ENCODE data around the gene LYPD4. TPM values are rescaled to one million over a fixed set of nuclear protein-coding genes. Genes with fewer than 3 reads are reported as not detected.

LYPD4 gene
- total RNA-seq, 4 donors from 2014 or later = not detected

DNA sequence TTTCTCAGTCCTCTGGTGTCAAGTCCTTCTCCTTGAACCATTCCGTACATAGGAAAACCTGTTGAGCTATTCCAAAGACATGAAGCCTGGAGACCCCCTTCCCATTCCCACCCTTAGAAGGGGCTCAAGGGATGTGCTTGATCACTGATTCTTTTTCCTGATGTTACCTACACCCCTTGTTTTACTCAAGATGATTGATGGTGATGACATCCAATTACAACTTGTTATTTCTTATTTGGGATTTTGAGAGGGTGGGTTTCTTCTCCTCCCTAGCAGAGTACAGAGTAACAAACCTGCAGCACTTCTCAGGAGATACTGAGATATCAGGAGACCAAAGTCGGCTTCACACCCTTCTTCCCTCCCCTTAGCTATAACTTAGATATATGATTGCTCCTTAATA, 8.9 kb upstream of the LYPD4 start:
- no peak for ATAC-seq
- H3K4me1 ChIP-seq = no peaks in the 10 kb centered on the region
- peaks cover 42% of the 10 kb centered on the region for H3K27me3 ChIP-seq
- H3K4me3 ChIP-seq = no peak overlapping the region
- 50 to 100% methylated on average over 1 to 2 of the region's 2 CpGs for WGBS, 2 donors (ENCODE audit: low coverage in 1 of 2)
- no peaks in the 10 kb centered on the region for H3K36me3 ChIP-seq
- H3K27ac ChIP-seq = no peak overlapping the region
- TF ChIP-seq, protein P1, sequence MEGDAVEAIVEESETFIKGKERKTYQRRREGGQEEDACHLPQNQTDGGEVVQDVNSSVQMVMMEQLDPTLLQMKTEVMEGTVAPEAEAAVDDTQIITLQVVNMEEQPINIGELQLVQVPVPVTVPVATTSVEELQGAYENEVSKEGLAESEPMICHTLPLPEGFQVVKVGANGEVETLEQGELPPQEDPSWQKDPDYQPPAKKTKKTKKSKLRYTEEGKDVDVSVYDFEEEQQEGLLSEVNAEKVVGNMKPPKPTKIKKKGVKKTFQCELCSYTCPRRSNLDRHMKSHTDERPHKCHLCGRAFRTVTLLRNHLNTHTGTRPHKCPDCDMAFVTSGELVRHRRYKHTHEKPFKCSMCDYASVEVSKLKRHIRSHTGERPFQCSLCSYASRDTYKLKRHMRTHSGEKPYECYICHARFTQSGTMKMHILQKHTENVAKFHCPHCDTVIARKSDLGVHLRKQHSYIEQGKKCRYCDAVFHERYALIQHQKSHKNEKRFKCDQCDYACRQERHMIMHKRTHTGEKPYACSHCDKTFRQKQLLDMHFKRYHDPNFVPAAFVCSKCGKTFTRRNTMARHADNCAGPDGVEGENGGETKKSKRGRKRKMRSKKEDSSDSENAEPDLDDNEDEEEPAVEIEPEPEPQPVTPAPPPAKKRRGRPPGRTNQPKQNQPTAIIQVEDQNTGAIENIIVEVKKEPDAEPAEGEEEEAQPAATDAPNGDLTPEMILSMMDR (IDR thresholded peaks at IDR 0.05) = no peak
- TF ChIP-seq POLR2A (IDR thresholded peaks at IDR 0.05) = no peak
- TF ChIP-seq EP300 (IDR thresholded peaks at IDR 0.05) = no peak
- TF ChIP-seq POLR2AphosphoS5 (IDR thresholded peaks at IDR 0.05) = no peak
- no peaks in the 10 kb centered on the region for H3K9me3 ChIP-seq

DNA sequence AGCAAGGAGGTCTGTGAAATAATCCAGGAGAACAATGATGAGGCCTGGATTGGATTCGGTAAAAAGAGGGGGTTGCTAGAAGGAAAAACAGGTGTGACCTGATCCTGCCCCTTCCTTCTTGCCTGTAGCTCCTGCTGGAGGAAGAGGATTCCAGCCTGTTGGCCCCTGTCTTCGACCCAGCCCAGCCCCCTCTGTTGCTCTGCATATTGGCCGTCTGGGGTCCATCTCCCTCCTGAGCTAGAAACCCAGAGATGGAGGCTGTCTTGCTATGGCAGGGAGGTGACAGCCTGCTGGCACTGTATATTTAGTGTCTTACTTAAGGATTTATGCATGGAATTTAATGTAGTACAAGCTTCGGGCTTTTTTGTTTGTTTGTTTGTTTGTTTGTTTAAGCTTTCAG, 7.0 kb upstream of the LYPD4 start:
- Histone ChIP-seq H3K9me3 (no peaks in the 10 kb centered on the region), H3K4me3 (no peak overlapping the region), H3K36me3 (no peaks in the 10 kb centered on the region), H3K27me3 (peaks cover 50% of the 10 kb centered on the region), H3K4me1 (no peaks in the 10 kb centered on the region), H3K27ac (no peak overlapping the region)
- ATAC-seq = no peak
- TF ChIP-seq, protein P1 (IDR thresholded peaks at IDR 0.05) = no peak
- no peak for TF ChIP-seq EP300 (IDR thresholded peaks at IDR 0.05)
- no peak for TF ChIP-seq POLR2A (IDR thresholded peaks at IDR 0.05)
- no peak for TF ChIP-seq POLR2AphosphoS5 (IDR thresholded peaks at IDR 0.05)
- WGBS, 2 donors (ENCODE audit: low coverage in 1 of 2) = 6 to 11% methylated on average over 4 of the region's 4 CpGs

DNA sequence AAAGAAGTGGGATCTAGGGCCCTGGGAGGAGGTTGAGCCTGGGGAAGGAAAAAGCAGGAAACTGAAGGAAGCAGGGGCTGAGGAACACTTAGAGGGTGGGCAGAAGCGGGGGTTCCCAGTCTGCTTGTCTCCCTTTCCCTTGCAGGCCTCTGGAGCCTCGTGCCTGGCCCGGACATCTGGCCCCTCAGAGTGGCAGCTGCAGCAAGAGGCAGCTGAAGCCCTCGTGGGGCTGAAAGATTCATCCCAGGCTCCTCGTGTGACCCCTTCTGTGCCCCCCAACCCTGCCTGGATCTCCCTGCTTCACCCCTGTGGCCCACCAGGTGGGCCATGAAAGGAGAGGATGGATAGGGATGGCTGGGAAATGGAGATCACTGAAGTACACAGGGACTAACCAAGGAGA, 5.9 kb upstream of the LYPD4 start:
- ATAC-seq = no peak
- TF ChIP-seq, protein P1 (IDR thresholded peaks at IDR 0.05) = no peak
- Histone ChIP-seq H3K36me3 (no peaks in the 10 kb centered on the region), H3K27me3 (peaks cover 46% of the 10 kb centered on the region), H3K4me1 (no peaks in the 10 kb centered on the region), H3K4me3 (no peak overlapping the region), H3K27ac (no peak overlapping the region), H3K9me3 (no peaks in the 10 kb centered on the region)
- no CpG with 5 or more reads among the region's 5 CpGs for WGBS, 2 donors (ENCODE audit: low coverage in 1 of 2)

DNA sequence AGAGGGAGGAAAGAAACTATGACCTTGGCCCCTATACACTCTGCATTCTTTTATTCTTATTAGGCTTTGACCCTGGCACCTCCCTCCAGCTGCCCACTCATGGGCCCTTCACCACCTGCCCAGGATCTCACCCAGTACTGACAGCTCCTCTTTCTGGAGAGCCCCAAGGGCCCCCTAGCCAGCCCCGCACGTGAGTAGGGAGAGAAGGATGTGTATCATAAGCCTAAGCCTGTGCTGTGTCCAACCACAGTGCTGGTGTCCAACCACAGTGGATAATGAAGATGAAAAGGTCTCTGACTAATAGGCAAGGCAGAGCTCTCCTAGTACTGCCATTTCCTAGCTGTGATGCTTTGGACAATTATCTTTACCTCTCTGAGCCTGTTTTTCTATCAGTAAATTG, 4.6 kb upstream of the LYPD4 start:
- no CpG with 5 or more reads among the region's 2 CpGs for WGBS, 2 donors (ENCODE audit: low coverage in 1 of 2)
- Histone ChIP-seq H3K4me1 (no peaks in the 10 kb centered on the region), H3K36me3 (no peaks in the 10 kb centered on the region), H3K9me3 (no peaks in the 10 kb centered on the region), H3K4me3 (no peak overlapping the region), H3K27me3 (peaks cover 49% of the 10 kb centered on the region), H3K27ac (no peak overlapping the region)
- TF ChIP-seq EP300 (IDR thresholded peaks at IDR 0.05) = no peak
- no peak for TF ChIP-seq POLR2AphosphoS5 (IDR thresholded peaks at IDR 0.05)
- no peak for TF ChIP-seq POLR2A (IDR thresholded peaks at IDR 0.05)
- ATAC-seq = no peak

DNA sequence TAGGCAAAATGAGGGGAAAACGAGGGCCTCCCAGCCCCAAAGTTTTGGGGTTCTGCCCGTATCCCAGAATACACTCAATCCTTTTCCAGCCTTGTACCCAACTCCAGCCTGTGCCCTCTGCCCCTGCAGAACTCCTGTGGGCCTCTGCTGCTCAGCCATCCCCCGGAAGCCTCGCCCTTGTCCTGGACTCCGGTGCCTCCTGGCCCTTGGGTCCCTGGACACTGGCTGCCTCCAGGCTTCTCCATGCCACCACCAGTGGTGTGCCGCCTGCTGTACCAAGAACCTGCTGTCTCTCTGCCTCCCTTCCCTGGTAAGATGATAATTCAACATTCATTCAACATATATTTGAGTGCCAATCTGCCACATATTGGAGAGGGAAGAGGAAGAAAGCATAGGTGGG, 4.2 kb upstream of the LYPD4 start:
- ATAC-seq = no peak
- Histone ChIP-seq H3K27me3 (peaks cover 53% of the 10 kb centered on the region), H3K4me3 (no peak overlapping the region), H3K4me1 (no peaks in the 10 kb centered on the region), H3K27ac (no peak overlapping the region), H3K9me3 (no peaks in the 10 kb centered on the region), H3K36me3 (no peaks in the 10 kb centered on the region)
- TF ChIP-seq POLR2A (IDR thresholded peaks at IDR 0.05) (no peak), POLR2AphosphoS5 (IDR thresholded peaks at IDR 0.05) (no peak), EP300 (IDR thresholded peaks at IDR 0.05) (no peak)
- TF ChIP-seq, protein P1 (IDR thresholded peaks at IDR 0.05) = no peak
- WGBS, 2 donors (ENCODE audit: low coverage in 1 of 2) = 72 to 84% methylated on average over 6 of the region's 6 CpGs
